A673 (cell line): ENCODE measurements around the gene CDCA4. TPM values are rescaled to one million over a fixed set of nuclear protein-coding genes. Genes with fewer than 3 reads are reported as not detected.

Experiments used
- BruUV-seq: library from RNA; stranded (reverse); fragments of 400-500 nt; replicated peaks from 2 replicates; lab custom pipeline; 2021; lab: Mats Ljungman, UMichigan
- CTCF ChIA-PET: fragments of 300-600 bp; sonication (Branson Sonifier 250); formaldehyde crosslinking; loops from one replicate; lab custom pipeline; 2022; ENCODE audit warnings: antibody characterized with exemption; lab: Charles Lee
- POLR2A ChIA-PET: fragments of 300-600 bp; sonication (Branson Sonifier 250); formaldehyde crosslinking; loops from one replicate; lab custom pipeline; 2022; ENCODE audit warnings: antibody characterized with exemption; ENCODE audit not compliant: low non-redundant PET; lab: Charles Lee
- DNase-seq: peaks from one replicate; pipeline ENCODE4 v3.0.0-alpha.2; 2015; ENCODE audit warnings: low spot score
- H3K27ac ChIP-seq: fragments of 200-600 bp; sonication (generic); 2 replicates; pipeline ENCODE4 v1.5.1; 2016; ENCODE audit warnings: mixed run types, low read depth, mild to moderate bottlenecking, mixed read lengths, antibody characterized with exemption, low read length; ENCODE audit not compliant: poor library complexity, severe bottlenecking
- H3K27me3 ChIP-seq: fragments of 200-600 bp; sonication (generic); replicated peaks from 2 replicates; pipeline ENCODE4 v1.6.1; 2017; ENCODE audit warnings: mixed run types, low read depth, mild to moderate bottlenecking, mixed read lengths, antibody characterized with exemption, low read length; ENCODE audit not compliant: insufficient read depth, poor library complexity
- H3K36me3 ChIP-seq: fragments of 200-600 bp; sonication (generic); 2 replicates; pipeline ENCODE4 v1.6.1; 2016; ENCODE audit warnings: mixed run types, mild to moderate bottlenecking, mixed read lengths, antibody characterized with exemption, low read length; ENCODE audit not compliant: insufficient read depth, poor library complexity, severe bottlenecking
- H3K4me1 ChIP-seq: fragments of 200-600 bp; sonication (generic); 2 replicates; pipeline ENCODE4 v1.6.1; 2017; ENCODE audit warnings: mixed run types, mild to moderate bottlenecking, mixed read lengths, antibody characterized with exemption, low read length; ENCODE audit not compliant: insufficient read depth, poor library complexity, severe bottlenecking
- H3K4me3 ChIP-seq: fragments of 200-600 bp; sonication (generic); 2 replicates; pipeline ENCODE4 v1.5.1; 2016; ENCODE audit warnings: low read depth, mixed run types, mild to moderate bottlenecking, mixed read lengths, low read length; ENCODE audit not compliant: poor library complexity, severe bottlenecking
- H3K9me3 ChIP-seq: fragments of 200-600 bp; sonication (generic); 2 replicates; pipeline ENCODE4 v1.6.1; 2016; ENCODE audit warnings: mixed run types, low read depth, mild to moderate bottlenecking, mixed read lengths, antibody characterized with exemption, low read length; ENCODE audit not compliant: poor library complexity, severe bottlenecking
- CTCF ChIP-seq: fragments of 300-800, 200-600 bp; sonication (generic); conservative IDR thresholded peaks from 2 replicates; pipeline ENCODE4 v1.5.1; 2017; ENCODE audit warnings: low read depth, mild to moderate bottlenecking, antibody characterized with exemption, low read length, moderate library complexity, mixed read lengths
- EZH2 ChIP-seq: fragments of 200-600 bp; sonication (generic); IDR thresholded peaks from 2 replicates; pipeline ENCODE4 v1.6.1; 2017; ENCODE audit warnings: borderline replicate concordance, low read depth, mild to moderate bottlenecking, mixed read lengths, antibody characterized with exemption, low read length; ENCODE audit not compliant: poor library complexity, severe bottlenecking
- intact Hi-C: fragments of 100-400 bp; cut with micrococcal nuclease; formaldehyde crosslinking; loops from one replicate; pipeline ENCODE4 v1.10.0; 2022; ENCODE audit not compliant: unreplicated experiment
- total RNA-seq: library from RNA; stranded (reverse); gene quantifications from 2 replicates; pipeline ENCODE4 v1.2.3, GENCODE V29; 2021

The CDCA4 gene
- total RNA-seq, 1 experiment from 2014 or later: 49.7 TPM

- POLR2A ChIA-PET: no interaction called here
- DNase-seq: no peak
- Histone ChIP-seq H3K36me3 (no peaks in the 10 kb centered on the region), H3K27me3 (no peaks in the 10 kb centered on the region), H3K4me3 (no peak overlapping the region), H3K27ac (no peak overlapping the region), H3K4me1 (no peaks in the 10 kb centered on the region), H3K9me3 (no peaks in the 10 kb centered on the region)
- CTCF ChIA-PET: no interaction called here
- TF ChIP-seq CTCF (no peak), EZH2 (no peak)
- intact Hi-C loops: no loop called here
- no TSS peak for BruUV-seq
Measured at GRCh38 chr14:104983231-104983721, 37.6 kb downstream of the CDCA4 start.

- TF ChIP-seq EZH2: no peak
- no peak for TF ChIP-seq CTCF
- DNase-seq: no peak
- no TSS peak for BruUV-seq
- ChIA-PET POLR2A (no interaction called here), CTCF (no interaction called here)
- H3K27me3 ChIP-seq: no peaks in the 10 kb centered on the region
- no peaks in the 10 kb centered on the region for H3K9me3 ChIP-seq
- intact Hi-C loops: no loop called here
- no peak overlapping the region for H3K4me3 ChIP-seq
- no peak overlapping the region for H3K27ac ChIP-seq
- H3K36me3 ChIP-seq: no peaks in the 10 kb centered on the region
- H3K4me1 ChIP-seq: no peaks in the 10 kb centered on the region
Measured at GRCh38 chr14:104982548-104983230, 38.2 kb downstream of the CDCA4 start.

GRCh38 chr14:104981699-104982541, 39.0 kb downstream of the CDCA4 start:
- no peak for DNase-seq
- Histone ChIP-seq H3K36me3 (no peaks in the 10 kb centered on the region), H3K4me3 (no peak overlapping the region), H3K27me3 (no peaks in the 10 kb centered on the region), H3K9me3 (no peaks in the 10 kb centered on the region), H3K4me1 (no peaks in the 10 kb centered on the region), H3K27ac (no peak overlapping the region)
- no peak for TF ChIP-seq EZH2
- TF ChIP-seq CTCF: no peak
- ChIA-PET POLR2A (no interaction called here), CTCF (no interaction called here)
- no TSS peak for BruUV-seq
- intact Hi-C loops: no loop called here
